Measurements from ENCODE around the gene PPP1R2.

The PPP1R2 gene

GRCh38 chr3:195532834-195533233 is 10.3 kb downstream of the PPP1R2 start:
- POLR2A ChIA-PET, result no interaction called here
- H3K9me3 ChIP-seq (ENCODE audit: control insufficient read depth, insufficient read depth, low read depth, low read length), result no peaks in the 10 kb centered on the region
- H3K4me3 ChIP-seq (ENCODE audit: low read depth, low read length), result no peak overlapping the region
- peaks cover 0 to 5% of the 10 kb centered on the region in 2 experiments; a peak in 1 of 3 replicates for H3K36me3 ChIP-seq (ENCODE audit: control insufficient read depth in 2 of 2, insufficient read depth in 1 of 2, low read length in 2 of 2)
- no peak overlapping the region for H3K27ac ChIP-seq (ENCODE audit: extremely low read depth, low read depth, low read length)
- TF ChIP-seq KLF16 (tag by site-specific recombination; IDR thresholded peaks at IDR 0.05) (no peak), ZNF221 (tag by site-specific recombination; IDR thresholded peaks at IDR 0.05; ENCODE audit: borderline replicate concordance) (no peak)
- CTCF ChIA-PET, result interaction anchor here (1.8 kb wide), 1 partner anchor 262 kb away, joined by 9 read pairs; the partner anchor contains the start of gene XXYLT1
- H3K4me1 ChIP-seq (ENCODE audit: control insufficient read depth, insufficient read depth, low read length), result peaks cover 4% of the 10 kb centered on the region

- Histone ChIP-seq H3K4me1 (ENCODE audit: control insufficient read depth, insufficient read depth, low read length) (peaks cover 3% of the 10 kb centered on the region; the same call in 1 of the 2 replicates), H3K4me3 (ENCODE audit: low read depth, low read length) (no peak overlapping the region), H3K36me3 (ENCODE audit: control insufficient read depth in 2 of 2, insufficient read depth in 1 of 2, low read length in 2 of 2) (peaks cover 0 to 5% of the 10 kb centered on the region in 2 experiments; a peak in 2 of 3 replicates), H3K9me3 (ENCODE audit: control insufficient read depth, insufficient read depth, low read depth, low read length) (no peaks in the 10 kb centered on the region), H3K27ac (ENCODE audit: extremely low read depth, low read depth, low read length) (no peak overlapping the region)
- ChIA-PET POLR2A (interaction anchor here (1.0 kb wide), 1 partner anchor 10 kb away, joined by 4 read pairs; the partner anchor contains the start of gene PPP1R2), CTCF (interaction anchor here (1.8 kb wide), 1 partner anchor 261 kb away, joined by 9 read pairs; the partner anchor contains the start of gene XXYLT1)
- TF ChIP-seq ZIC2 (tag by site-specific recombination; IDR thresholded peaks at IDR 0.05) (no peak), PATZ1 (tag by site-specific recombination; IDR thresholded peaks at IDR 0.05) (no peak), ZNF621 (tag by site-specific recombination; IDR thresholded peaks at IDR 0.05) (no peak), ZBTB1 (tag by site-specific recombination; IDR thresholded peaks at IDR 0.05) (no peak), ZNF501 (tag by site-specific recombination; IDR thresholded peaks at IDR 0.05) (no peak), ZNF2 (tag by site-specific recombination; IDR thresholded peaks at IDR 0.05) (no peak), ZNF302 (tag by site-specific recombination; IDR thresholded peaks at IDR 0.05; ENCODE audit: low read depth) (no peak), ZFP69B (tag by site-specific recombination; IDR thresholded peaks at IDR 0.05) (no peak), ZNF76 (tag by site-specific recombination; IDR thresholded peaks at IDR 0.05; ENCODE audit: borderline replicate concordance, low read depth) (no peak), ZNF830 (tag by site-specific recombination; IDR thresholded peaks at IDR 0.05; ENCODE audit: low read depth) (no peak), ATF2 (tag by site-specific recombination; IDR thresholded peaks at IDR 0.05; ENCODE audit: low read depth) (no peak), ZNF600 (tag by site-specific recombination; IDR thresholded peaks at IDR 0.05) (no peak), ZNF548 (tag by site-specific recombination; IDR thresholded peaks at IDR 0.05) (no peak), KLF9 (tag by site-specific recombination; IDR thresholded peaks at IDR 0.05; ENCODE audit: low read depth) (no peak), ZNF341 (tag by site-specific recombination; IDR thresholded peaks at IDR 0.05; ENCODE audit: low read depth) (no peak), ZNF37A (tag by site-specific recombination; IDR thresholded peaks at IDR 0.05) (no peak), ZNF221 (tag by site-specific recombination; IDR thresholded peaks at IDR 0.05; ENCODE audit: borderline replicate concordance) (no peak), ZNF768 (tag by site-specific recombination; IDR thresholded peaks at IDR 0.05) (no peak)
- TF ChIP-seq, protein P1, sequence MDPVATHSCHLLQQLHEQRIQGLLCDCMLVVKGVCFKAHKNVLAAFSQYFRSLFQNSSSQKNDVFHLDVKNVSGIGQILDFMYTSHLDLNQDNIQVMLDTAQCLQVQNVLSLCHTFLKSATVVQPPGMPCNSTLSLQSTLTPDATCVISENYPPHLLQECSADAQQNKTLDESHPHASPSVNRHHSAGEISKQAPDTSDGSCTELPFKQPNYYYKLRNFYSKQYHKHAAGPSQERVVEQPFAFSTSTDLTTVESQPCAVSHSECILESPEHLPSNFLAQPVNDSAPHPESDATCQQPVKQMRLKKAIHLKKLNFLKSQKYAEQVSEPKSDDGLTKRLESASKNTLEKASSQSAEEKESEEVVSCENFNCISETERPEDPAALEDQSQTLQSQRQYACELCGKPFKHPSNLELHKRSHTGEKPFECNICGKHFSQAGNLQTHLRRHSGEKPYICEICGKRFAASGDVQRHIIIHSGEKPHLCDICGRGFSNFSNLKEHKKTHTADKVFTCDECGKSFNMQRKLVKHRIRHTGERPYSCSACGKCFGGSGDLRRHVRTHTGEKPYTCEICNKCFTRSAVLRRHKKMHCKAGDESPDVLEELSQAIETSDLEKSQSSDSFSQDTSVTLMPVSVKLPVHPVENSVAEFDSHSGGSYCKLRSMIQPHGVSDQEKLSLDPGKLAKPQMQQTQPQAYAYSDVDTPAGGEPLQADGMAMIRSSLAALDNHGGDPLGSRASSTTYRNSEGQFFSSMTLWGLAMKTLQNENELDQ (tag by site-specific recombination; IDR thresholded peaks at IDR 0.05; ENCODE audit: low read depth), result no peak
These were observed 10.8 kb downstream of the PPP1R2 start for GRCh38 chr3:195532345-195532744.
